Stimulated activated CD8-positive, alpha-beta memory T cell treated with anti-CD3 and anti-CD28 coated beads, Interleukin-12 subunit alpha, Interleukin-12 subunit beta, amount 100 ng/mL, for 24 hours (primary cell): Measurements from ENCODE around the gene NKX1-2.

Source experiments
- DNase-seq: peaks from one replicate; pipeline ENCODE4 v3.0.0-alpha.2; 2020; ENCODE audit errors: extremely low read depth

Gene NKX1-2

GRCh38 chr10:124476043-124476725, 26.3 kb upstream of the NKX1-2 start:
- DNase-seq = no peak

GRCh38 chr10:124474514-124475070, 24.8 kb upstream of the NKX1-2 start:
- DNase-seq = no peak

GRCh38 chr10:124473070-124473469, 23.2 kb upstream of the NKX1-2 start:
- DNase-seq = no peak

- DNase-seq = no peak
Observed at GRCh38 chr10:124472071-124472470, 22.2 kb upstream of the NKX1-2 start.

GRCh38 chr10:124470544-124471434, 21.0 kb upstream of the NKX1-2 start:
- DNase-seq = no peak

GRCh38 chr10:124469956-124470484, 20.2 kb upstream of the NKX1-2 start:
- DNase-seq = no peak

- no peak for DNase-seq
Observed at GRCh38 chr10:124468624-124469023, 18.8 kb upstream of the NKX1-2 start.

- no peak for DNase-seq
Observed at GRCh38 chr10:124467165-124467564, 17.3 kb upstream of the NKX1-2 start.

GRCh38 chr10:124465777-124466488, 16.1 kb upstream of the NKX1-2 start:
- DNase-seq = no peak

GRCh38 chr10:124465003-124465776, 15.4 kb upstream of the NKX1-2 start:
- DNase-seq = no peak

- DNase-seq = no peak
Observed at GRCh38 chr10:124464028-124464965, 14.5 kb upstream of the NKX1-2 start.

GRCh38 chr10:124462348-124462695, 12.5 kb upstream of the NKX1-2 start:
- DNase-seq = no peak

GRCh38 chr10:124461642-124462347, 12.0 kb upstream of the NKX1-2 start, which contains the start of gene LHPP:
Gene LHPP (plus strand): TSS chr10:124461823. CDS start chr10:124461863, 40 bp downstream.
- peak; percentile 75 for DNase-seq

GRCh38 chr10:124460144-124460543, 10.3 kb upstream of the NKX1-2 start:
- no peak for DNase-seq

- no peak for DNase-seq
Observed at GRCh38 chr10:124459395-124459794, 9.6 kb upstream of the NKX1-2 start.

GRCh38 chr10:124458889-124459288, 9.1 kb upstream of the NKX1-2 start:
- no peak for DNase-seq

GRCh38 chr10:124458473-124458872, 8.6 kb upstream of the NKX1-2 start:
- no peak for DNase-seq

GRCh38 chr10:124455441-124455840, 5.6 kb upstream of the NKX1-2 start:
- DNase-seq = no peak

GRCh38 chr10:124453960-124454610, 4.2 kb upstream of the NKX1-2 start:
- no peak for DNase-seq
